ENCODE measurements around the gene MYLK.
"Not testable (repeated sequence)": the region's sequence is repeated elsewhere in the genome, so short reads cannot be mapped to it uniquely, and the experiment has no call there.

The MYLK gene

DNA sequence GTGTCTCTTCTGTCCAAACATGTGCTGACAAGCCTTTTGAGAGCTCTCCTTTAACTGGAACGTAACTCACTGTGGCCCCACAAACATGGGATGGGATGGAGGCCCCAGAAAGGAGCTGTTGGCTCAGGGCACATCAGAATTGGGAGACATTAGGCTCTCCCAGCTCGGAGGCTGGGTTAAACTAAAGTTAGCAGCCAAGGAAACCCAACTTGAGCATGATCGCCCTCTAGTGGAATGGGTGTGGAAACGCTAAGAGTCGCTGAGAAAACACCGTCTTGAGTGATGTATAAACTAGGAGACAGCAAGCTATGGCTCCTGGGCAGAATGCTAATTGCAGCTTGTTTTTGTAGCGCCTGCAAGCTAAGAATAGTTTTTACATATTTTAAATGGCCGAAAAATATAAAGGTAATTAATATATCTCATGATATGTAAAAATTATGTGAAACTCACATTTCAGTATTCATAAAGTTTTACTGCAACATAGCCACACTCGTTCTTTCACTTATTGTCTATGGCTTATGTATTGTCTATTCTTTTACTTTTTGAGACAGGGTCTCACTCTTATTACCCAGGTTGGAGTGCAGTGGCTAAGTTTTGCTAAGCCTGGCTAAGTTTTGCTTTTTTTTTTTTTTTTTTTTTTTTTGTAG is 160.5 kb downstream of the MYLK start:
- peak; percentile 83 for DNase-seq
- in situ Hi-C loops (cut with HindIII; ENCODE audit: low pct_ligation_motif_present, low pct_unique_long_range_greater_than_20kb, low sequenced_read_pairs): no loop called here

GRCh38 chr3:123723070-123723469 is 161.1 kb downstream of the MYLK start:
- no peak for DNase-seq
- in situ Hi-C loops (cut with HindIII; ENCODE audit: low pct_ligation_motif_present, low pct_unique_long_range_greater_than_20kb, low sequenced_read_pairs): no loop called here

DNA sequence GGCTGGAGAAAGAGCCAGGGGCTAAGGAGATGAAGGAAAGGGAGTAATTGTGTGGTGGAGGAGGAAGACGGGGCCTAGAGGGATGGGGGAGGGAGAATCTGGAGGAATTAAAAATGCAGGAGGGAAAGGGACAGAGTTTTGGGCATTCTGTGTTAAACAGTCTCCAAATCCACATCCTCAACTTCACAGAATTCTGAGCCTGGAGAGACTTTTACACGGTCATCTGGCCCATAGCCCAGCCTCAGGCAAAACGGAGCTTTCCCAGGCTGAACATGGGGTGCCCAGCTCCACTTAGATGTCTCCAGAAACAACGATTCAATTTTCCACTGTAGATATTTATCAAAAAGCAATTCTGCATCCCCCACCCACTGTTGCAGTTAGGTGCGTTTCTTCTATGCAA is 161.7 kb downstream of the MYLK start:
- DNase-seq: no peak
- in situ Hi-C loops (cut with HindIII; ENCODE audit: low pct_ligation_motif_present, low pct_unique_long_range_greater_than_20kb, low sequenced_read_pairs): no loop called here

DNA sequence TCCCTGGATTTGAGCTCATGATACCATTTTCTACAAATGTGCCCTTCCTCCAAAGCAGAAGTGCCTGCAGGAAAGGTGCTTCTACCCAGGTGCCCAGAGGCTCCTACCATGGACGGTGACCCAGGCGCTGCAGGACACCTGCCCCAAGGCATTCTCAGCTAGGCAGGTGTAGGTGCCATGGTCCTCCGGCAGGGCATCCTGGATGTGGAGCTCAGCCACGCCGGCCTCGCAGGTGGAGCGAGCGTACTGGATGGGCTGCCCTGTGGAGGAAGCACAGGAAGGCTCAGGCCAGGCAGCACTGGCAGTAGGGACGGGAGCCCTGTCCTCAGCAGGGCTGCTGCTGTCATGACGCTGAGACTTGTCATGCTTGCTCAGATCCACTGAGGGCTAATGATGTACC is 162.1 kb downstream of the MYLK start:
- in situ Hi-C loops (cut with HindIII; ENCODE audit: low pct_ligation_motif_present, low pct_unique_long_range_greater_than_20kb, low sequenced_read_pairs): no loop called here
- no peak for DNase-seq

DNA sequence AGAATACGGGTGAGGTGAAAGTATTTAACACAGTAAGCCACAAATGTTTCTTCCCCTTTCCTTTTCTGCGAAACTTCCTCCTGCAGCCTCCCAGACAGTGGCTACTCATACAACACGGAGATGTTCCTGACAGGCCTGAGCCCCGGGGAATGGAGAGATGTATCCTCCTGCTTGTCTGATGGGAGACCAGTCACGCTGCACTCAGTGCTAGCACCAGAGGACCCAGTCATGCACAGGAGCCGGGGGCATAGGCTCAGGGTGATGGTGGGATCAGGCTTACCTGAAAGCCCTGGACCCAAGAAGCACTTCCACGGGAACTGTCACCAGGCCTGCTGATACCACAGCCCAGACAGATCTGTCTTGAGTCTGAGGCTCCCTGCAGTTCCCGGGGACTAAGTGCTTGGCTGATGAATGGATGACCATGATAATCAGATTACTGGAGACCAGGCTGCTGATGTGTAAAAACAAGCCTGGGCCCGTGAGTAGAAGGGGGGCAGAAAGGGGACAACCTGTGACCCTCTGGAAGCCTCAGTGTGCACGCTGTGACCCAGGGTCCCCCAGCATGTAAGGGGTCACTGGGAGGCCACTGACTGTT is 162.9 kb downstream of the MYLK start:
- in situ Hi-C loops (cut with HindIII; ENCODE audit: low pct_ligation_motif_present, low pct_unique_long_range_greater_than_20kb, low sequenced_read_pairs); DNase-seq: not testable (repeated sequence)

DNA sequence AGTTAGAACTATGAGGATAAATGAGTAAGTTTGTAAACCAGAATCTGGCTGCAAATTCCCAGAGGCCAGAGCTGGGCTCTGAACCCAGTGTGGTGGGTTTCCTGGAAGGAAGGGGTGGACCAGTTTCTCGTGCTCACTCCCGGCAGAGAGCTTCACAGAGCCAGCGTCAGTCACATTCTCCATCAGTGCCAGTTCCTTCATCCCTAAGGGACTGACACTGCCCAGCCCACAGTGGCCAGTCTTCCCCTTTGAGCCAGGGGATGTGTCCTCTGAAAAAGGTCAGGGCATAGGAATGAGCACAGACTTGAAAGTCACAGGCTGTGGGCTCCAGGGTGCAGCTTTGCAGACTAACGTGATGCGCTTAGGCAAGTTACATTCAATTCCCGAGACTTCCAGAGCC is 163.5 kb downstream of the MYLK start:
- in situ Hi-C loops (cut with HindIII; ENCODE audit: low pct_ligation_motif_present, low pct_unique_long_range_greater_than_20kb, low sequenced_read_pairs): no loop called here

GRCh38 chr3:123719862-123720453 is 164.2 kb downstream of the MYLK start:
- in situ Hi-C loops (cut with HindIII; ENCODE audit: low pct_ligation_motif_present, low pct_unique_long_range_greater_than_20kb, low sequenced_read_pairs): no loop called here
- no peak for DNase-seq

More for the DNA sequence above, 163.5 kb downstream of the MYLK start:
- DNase-seq: no peak

GRCh38 chr3:123719061-123719756 is 164.9 kb downstream of the MYLK start:
- in situ Hi-C loops (cut with HindIII; ENCODE audit: low pct_ligation_motif_present, low pct_unique_long_range_greater_than_20kb, low sequenced_read_pairs): not testable (repeated sequence)
- peak; percentile 49 for DNase-seq

DNA sequence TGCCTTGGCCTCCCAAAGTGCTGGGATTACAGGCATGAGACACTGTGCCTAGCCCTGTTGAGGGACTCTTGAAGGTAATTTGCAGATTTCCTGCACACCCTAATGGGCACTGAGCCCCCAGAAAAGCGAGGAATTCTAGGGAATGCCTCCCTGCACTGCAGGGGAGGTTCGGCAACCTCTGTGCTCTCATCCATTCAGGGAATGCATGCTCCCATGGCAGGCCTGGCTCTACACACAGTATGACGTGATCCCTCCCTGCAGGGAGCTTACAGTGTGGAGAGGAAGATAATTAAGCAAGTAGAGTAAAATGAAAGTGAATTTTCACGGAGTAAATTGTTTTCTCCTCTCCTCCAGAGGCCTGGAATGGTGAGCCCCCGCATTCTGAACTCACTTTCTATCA is 166.0 kb downstream of the MYLK start:
- DNase-seq: no peak
- in situ Hi-C loops (cut with HindIII; ENCODE audit: low pct_ligation_motif_present, low pct_unique_long_range_greater_than_20kb, low sequenced_read_pairs): no loop called here

GRCh38 chr3:123717451-123717850 is 166.7 kb downstream of the MYLK start:
- DNase-seq; in situ Hi-C loops (cut with HindIII; ENCODE audit: low pct_ligation_motif_present, low pct_unique_long_range_greater_than_20kb, low sequenced_read_pairs): not testable (repeated sequence)

DNA sequence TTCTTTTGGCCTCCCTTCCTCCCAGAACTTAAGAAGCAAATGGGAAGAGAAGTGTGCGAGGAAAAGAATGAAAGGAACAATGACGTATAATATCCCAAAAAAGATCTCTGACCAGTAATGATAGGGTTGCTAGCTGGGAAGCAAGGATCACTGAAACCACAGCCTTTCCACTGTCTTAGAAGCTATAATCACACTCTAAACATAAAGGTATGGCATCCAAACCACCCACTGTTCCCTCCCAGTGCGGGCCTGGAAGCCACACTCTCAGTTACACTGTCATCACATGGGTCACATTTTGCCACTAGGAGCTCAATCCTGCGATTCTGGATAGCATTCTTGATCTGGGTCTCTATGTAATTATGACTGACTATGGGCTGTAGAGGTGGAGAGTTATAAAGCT is 167.7 kb downstream of the MYLK start:
- in situ Hi-C loops (cut with HindIII; ENCODE audit: low pct_ligation_motif_present, low pct_unique_long_range_greater_than_20kb, low sequenced_read_pairs): no loop called here
- no peak for DNase-seq

- DNase-seq: no peak
- in situ Hi-C loops (cut with HindIII; ENCODE audit: low pct_ligation_motif_present, low pct_unique_long_range_greater_than_20kb, low sequenced_read_pairs): no loop called here
These were observed 170.9 kb downstream of the MYLK start for GRCh38 chr3:123713211-123713610.

GRCh38 chr3:123712077-123712860 is 171.9 kb downstream of the MYLK start:
- in situ Hi-C loops (cut with HindIII; ENCODE audit: low pct_ligation_motif_present, low pct_unique_long_range_greater_than_20kb, low sequenced_read_pairs): no loop called here
- no peak for DNase-seq

- in situ Hi-C loops (cut with HindIII; ENCODE audit: low pct_ligation_motif_present, low pct_unique_long_range_greater_than_20kb, low sequenced_read_pairs): no loop called here
- DNase-seq: no peak
These were observed 172.8 kb downstream of the MYLK start for GRCh38 chr3:123711356-123711755.

- DNase-seq: no peak
- in situ Hi-C loops (cut with HindIII; ENCODE audit: low pct_ligation_motif_present, low pct_unique_long_range_greater_than_20kb, low sequenced_read_pairs): no loop called here
These were observed 175.6 kb downstream of the MYLK start for GRCh38 chr3:123708531-123708930.

GRCh38 chr3:123707641-123708040 is 176.5 kb downstream of the MYLK start:
- DNase-seq; in situ Hi-C loops (cut with HindIII; ENCODE audit: low pct_ligation_motif_present, low pct_unique_long_range_greater_than_20kb, low sequenced_read_pairs): not testable (repeated sequence)

- in situ Hi-C loops (cut with HindIII; ENCODE audit: low pct_ligation_motif_present, low pct_unique_long_range_greater_than_20kb, low sequenced_read_pairs): no loop called here
- DNase-seq: no peak
These were observed 177.3 kb downstream of the MYLK start for GRCh38 chr3:123706871-123707270.

GRCh38 chr3:123705488-123706285 is 178.4 kb downstream of the MYLK start:
- in situ Hi-C loops (cut with HindIII; ENCODE audit: low pct_ligation_motif_present, low pct_unique_long_range_greater_than_20kb, low sequenced_read_pairs): no loop called here
- no peak for DNase-seq

Data from ACHN (cell line).